HG02938 (cell line): Measurements from ENCODE around the gene NHLH1.

Experiments used
- ATAC-seq: cut with Tn5 transposase; IDR thresholded peaks from one replicate; pipeline ENCODE4 v1.9.1; 2021; ENCODE audit warnings: mild to moderate bottlenecking, moderate library complexity; ENCODE audit not compliant: unreplicated experiment

Gene NHLH1

DNA sequence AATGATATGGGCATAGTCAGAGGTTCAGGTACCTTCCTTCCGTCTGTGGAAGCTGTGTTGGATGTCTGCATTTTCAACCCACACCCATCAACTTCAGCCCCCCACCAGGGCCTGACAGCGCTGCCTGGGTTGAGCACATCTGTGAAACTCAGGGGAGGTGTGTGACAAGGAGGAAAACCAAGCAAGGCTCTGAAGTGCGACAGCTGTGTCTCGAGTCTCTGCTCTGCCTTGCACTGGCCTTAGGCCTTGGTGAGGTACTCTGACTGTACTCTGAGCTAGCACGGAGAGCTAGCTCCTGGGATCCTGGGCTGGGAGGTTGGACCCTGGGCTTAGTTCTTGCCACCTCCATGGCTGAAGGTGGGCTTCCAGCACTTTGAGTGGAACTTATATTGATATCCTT lies 42.6 kb downstream of the NHLH1 start:
- no peak for ATAC-seq

DNA sequence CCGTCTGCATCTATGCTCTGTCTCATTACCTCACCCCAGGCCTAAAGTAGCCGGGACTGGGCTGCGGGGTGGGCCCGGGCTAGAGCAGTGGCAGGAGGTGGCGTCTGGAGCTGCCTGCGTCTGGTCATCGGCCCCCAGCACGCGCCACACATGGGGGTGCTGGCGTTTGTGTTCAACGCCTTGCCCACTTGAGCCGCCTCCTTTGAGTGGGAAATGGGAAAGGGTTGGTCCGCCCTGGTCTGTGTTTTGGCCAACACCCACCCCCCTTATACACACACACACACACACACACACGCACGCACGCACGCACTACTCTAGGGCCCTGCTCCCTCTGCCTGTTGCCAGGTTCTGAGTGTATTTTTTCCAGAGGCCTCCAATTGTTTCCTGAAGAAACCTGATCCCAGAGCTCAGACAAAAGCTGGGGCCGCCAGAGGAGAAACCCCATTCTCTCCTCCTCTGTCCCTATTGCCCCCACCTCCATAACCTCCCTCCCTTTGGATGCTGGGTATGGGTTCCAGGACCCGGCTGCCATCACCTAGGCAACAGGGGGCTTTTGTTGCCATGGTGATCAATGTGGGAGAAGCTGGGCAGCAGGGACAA lies 43.6 kb downstream of the NHLH1 start:
- no peak for ATAC-seq

DNA sequence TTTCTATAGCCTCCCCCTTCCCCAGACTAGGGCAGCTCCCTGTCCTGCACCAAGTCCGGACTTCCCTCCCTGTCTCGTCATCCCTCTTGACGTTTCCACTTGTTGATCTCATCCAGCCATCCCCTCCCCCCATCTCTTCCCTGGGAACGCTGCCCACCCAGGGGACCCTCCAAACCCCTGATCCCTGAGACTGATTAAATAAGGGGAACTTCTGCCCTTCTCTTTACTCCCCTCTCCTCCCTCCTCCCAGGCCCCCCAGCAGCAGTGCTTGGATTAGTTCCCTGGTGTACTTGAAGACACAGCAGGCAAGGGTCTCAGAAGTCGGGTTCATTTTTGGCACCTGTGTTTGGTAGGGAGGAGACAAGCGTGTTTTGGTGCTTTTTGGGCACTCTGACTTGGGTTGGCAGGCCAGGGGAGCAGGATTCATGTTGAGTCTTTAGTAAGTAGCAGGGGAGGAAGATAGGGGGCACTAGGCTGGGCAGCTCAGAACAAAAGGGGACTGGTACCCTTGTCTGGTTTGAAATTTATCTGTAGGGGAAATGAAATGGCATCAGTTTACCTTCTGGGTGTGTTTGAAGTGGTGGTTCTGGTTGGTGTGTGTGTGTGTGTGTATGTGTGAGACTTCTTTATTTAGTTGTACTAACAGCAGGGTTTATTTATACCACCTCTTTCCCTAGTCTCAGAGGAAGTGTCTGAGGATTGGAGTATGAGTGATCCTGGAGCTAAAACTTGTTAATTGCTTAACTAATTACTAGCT lies 44.6 kb downstream of the NHLH1 start:
- no peak for ATAC-seq

DNA sequence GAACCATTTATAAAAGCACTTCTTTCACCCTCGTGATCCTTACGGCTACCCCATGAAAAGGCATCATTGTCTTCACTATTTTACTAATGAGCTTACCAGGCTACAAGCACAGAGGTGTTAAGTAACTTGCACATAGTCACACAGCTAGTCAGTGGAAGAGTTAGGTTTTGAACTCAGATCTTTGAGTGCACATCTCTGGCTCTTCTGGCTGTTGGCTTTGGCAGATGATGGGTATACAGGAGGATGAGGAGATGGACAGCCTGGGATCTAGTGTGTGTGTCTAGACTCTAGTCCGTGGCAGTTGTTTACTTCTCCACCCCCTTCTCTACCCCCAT lies 45.1 kb downstream of the NHLH1 start:
- ATAC-seq: no peak

DNA sequence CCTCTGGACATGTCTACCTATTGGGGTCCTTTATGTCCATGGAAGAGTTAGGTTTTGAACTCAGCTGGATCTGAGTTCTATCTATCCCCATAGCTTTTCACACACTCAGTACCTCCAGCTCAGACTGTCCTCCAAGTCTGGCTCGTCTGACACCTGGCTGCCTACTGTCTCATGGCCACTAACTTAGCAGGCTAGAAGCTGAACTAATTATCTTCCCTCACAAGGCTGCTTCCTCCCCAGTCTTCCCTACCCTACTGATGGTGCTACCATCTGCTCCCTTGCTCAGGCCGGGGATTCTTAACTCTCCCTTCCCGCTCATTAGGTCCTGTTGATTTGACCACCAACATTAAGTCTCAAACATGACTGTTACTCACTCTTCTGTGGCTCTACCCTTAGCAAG lies 46.8 kb downstream of the NHLH1 start:
- ATAC-seq: no peak

DNA sequence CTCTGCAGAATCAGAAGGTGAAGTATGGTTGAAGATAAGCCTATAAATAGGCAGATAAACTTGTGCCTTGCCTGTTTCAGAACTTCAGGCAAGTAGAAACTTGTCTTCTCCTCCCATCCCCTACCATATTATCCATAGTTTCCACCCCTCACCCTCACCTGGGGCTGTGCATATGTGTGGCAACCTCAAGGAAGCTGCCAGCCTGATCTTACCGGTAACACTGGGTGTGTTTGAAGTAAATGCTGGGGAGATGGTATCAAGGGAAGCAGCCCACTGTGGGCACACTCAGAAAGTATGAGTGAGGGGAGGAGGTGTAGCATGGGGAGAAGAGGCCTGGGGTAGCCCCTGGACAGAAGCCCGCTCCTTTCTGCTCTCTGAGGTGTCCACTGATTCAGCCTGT lies 48.0 kb downstream of the NHLH1 start:
- no peak for ATAC-seq

DNA sequence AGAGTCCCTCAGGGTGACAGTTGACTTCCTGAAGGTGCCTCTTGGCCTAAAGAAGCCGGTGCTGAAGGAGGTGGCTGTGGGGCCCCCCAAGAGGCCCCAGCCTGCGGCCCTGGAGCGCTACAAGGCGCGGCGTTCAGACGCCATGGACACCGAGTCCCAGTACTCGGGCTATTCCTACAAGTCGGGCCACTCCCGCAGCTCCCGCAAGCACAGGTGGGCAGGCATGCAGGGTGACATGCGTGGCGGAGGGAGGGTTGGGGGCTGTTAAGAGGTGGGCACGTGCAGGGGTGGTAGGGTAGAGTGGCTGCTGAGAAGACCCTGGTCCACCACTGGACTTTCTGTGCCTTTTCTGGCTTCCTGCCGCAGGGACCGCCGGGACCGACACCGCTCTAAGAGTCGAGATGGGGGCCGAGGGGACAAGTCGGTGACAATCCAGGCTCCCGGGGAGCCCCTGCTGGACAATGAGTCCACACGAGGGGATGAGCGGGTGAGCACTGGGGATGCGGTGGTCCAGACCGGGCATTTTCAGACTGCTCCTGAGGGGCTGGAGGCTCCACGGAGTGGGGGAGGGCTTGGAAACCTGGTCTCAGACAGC lies 48.9 kb downstream of the NHLH1 start:
- ATAC-seq: no peak

DNA sequence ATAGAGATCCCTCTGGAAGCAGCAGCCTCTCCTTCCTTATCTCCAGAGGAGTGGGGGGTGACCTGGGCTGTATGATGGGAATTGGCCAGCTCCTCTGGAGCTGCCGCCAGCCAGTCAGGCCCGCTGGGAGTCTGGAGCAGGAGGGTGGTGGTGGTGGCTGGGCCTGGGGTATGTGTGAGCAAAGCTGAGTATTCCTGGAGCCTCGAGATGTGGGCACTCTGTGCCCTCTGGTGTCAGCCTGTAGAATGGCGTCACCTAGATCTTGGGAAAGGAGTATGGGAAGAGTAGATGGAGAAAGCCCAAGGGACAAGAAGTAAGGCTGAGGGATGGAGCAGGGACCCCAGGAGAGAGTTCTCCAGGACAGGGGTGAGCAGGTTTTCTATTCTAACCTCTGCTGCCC lies 49.5 kb downstream of the NHLH1 start:
- no peak for ATAC-seq

DNA sequence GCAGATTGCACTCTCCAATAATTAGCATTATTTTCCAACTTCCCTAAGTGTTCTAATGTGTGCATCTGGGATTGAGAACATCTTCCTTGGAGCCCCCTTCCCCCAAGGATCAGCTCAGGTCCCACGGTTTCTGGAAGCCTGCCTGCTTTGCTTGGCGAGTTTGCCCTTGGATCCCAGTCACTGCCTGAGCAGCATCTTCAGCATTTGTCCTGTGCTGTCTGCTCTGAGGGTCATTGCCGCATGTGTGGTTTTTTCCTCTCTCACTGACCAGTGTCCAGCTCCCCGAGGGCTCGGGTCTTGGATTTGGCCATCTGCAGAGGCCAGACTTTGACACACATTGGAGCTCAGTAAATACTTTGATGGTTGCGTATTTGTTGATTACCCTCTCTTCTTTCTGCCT lies 51.6 kb downstream of the NHLH1 start:
- ATAC-seq: no peak

DNA sequence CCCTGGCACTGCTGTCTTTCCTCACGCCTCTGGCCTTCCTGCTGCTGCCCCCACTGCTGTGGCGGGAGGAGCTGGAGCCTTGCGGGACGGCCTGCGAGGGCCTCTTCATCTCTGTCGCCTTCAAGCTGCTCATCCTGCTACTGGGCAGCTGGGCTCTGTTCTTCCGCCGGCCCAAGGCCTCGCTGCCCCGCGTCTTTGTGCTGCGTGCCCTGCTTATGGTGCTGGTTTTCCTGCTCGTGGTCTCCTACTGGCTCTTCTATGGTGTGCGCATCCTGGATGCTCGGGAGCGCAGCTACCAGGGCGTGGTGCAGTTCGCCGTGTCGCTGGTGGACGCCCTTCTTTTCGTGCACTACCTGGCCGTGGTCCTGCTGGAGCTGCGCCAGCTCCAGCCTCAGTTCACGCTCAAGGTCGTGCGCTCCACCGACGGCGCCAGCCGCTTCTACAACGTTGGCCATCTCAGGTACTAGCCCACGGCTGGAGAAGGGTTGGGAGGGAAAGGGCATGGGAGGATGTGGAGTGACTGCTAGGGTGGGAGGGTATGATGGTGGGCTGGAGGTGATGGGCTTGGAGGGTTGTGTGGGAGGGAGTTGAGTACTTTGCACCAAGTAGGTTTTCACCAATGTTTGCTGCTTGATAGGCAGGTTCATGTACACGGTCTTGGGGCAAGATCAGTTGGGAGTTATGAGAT lies 52.4 kb downstream of the NHLH1 start:
- no peak for ATAC-seq

DNA sequence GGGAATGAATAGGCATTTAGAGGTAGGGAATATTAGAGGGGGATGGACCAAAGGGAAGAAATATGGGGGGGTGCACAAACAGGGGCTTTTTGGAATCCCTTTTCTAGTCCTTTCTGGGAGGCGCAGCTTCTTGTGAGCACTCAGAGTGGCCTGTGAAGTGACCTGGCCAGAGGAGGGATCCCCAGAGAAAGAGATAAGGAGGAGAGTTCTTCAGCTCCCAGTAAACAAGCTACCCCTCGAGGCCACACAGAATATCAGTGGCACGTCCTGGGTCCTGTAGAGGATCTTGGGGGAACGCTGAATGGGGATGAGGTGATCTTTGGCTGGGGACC lies 52.9 kb downstream of the NHLH1 start:
- ATAC-seq: no peak

DNA sequence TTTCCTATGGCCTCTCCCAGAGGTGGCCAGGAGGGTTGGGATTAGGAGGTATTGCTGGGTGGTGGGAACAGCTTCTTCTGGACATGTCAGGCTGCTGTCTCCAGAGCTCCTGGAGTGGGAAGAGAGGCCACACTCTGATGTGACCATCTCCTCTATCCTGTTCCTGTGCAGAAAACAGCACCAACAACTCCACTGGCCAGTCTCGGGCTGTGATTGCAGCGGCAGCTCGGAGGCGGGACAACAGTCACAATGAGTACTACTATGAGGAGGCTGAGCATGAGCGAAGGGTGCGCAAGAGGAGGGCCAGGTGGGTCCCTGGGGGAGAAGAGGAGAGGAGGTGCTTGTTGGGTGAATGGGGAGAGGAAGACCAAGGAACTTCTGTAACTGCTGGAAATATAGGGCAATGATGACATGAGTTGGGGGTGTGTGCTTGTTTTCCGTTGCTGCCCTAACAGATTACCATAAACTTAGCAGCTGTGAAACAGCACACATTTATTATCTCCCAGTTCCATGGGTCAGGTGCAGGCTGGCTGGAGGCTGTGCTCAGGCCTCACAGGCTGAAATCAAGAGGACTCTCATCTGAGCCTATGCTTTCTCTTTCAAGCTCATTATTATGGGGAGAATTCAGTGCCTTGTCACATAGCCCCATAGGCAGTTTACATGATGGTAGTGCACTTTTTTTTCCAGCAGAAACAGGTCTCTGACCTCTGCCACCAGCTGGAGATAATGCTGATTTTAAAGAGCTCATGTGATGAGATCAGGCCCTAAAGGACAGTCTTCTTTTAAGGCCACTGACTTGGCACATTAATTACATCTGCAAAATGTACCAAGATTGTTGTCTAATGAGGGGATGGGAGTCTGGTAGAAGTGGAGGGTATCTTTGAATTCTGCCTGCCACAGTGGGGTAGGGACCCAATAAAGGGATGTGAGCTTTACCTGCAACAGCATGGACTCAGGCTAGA lies 54.3 kb downstream of the NHLH1 start:
- ATAC-seq: no peak

DNA sequence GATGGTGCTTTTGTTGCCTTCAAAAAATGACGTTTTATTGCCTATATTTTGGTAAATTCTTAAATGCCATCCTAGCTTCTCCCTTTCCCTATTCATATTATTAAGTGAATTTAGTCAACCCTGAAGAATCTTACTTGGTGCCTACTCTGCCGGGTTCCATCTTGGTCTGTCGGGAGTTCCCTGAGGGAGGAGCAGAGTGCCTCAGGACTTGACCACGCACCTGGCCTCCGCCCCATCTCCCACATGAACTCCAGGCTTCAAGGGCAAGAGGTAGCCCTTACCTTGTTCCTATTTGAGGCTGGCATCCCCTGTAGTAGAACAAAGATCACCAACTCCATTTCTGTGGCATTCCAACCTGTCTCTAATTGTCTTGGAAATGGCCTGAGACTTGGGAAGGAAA lies 55.0 kb downstream of the NHLH1 start:
- ATAC-seq: no peak
